Kidney (tissue), 14 donors: ENCODE measurements around the gene C1orf21. TPM values are rescaled to one million over a fixed set of nuclear protein-coding genes. Genes with fewer than 3 reads are reported as not detected.

Source experiments
- DNase-seq, 5 donors: peaks; one replicate each; pipeline ENCODE4 v3.0.0-alpha.2; 2013 to 2020
- FAIRE-seq: peaks from 2 replicates; lab custom pipeline; 2012; peaks lifted over from hg19 to GRCh38; lab: Jason Lieb, UNC
- H3K27ac ChIP-seq, 2 donors: one replicate each; pipeline ENCODE4 v1.7.0; 2013; ENCODE audit warnings: low read depth in 2 of 2, low read length in 2 of 2, inconsistent platforms in 1 of 2
- H3K27me3 ChIP-seq: one replicate; pipeline ENCODE4 v1.7.1; 2013; ENCODE audit warnings: low read length, inconsistent platforms; ENCODE audit not compliant: control insufficient read depth, insufficient read depth
- H3K36me3 ChIP-seq, 3 donors: one replicate each; pipeline versions ENCODE4 v1.7.0 to v1.7.1; 2013; ENCODE audit warnings: low read length in 3 of 3, control low read depth in 1 of 3, inconsistent platforms in 1 of 3; ENCODE audit not compliant: insufficient read depth in 3 of 3, control insufficient read depth in 2 of 3
- H3K4me1 ChIP-seq, 3 donors: one replicate each; pipeline versions ENCODE4 v1.7.0 to v1.7.1; 2013; ENCODE audit warnings: low read length in 3 of 3, inconsistent platforms in 1 of 3, low read depth in 1 of 3; ENCODE audit not compliant: control insufficient read depth in 2 of 3, insufficient read depth in 2 of 3
- H3K4me3 ChIP-seq, 3 donors: one replicate each; pipeline versions ENCODE4 v1.7.0 to v1.8.1; 2013; ENCODE audit warnings: low read length in 3 of 3, control low read depth in 1 of 3, inconsistent platforms in 1 of 3
- H3K9ac ChIP-seq, 3 donors: one replicate each; pipeline versions ENCODE4 v1.7.0 to v1.7.1; 2013; ENCODE audit warnings: low read length in 3 of 3, control low read depth in 1 of 3, inconsistent platforms in 1 of 3
- H3K9me3 ChIP-seq, 3 donors: one replicate each; pipeline versions ENCODE4 v1.7.0 to v1.7.1; 2013; ENCODE audit warnings: low read length in 3 of 3, control low read depth in 1 of 3, inconsistent platforms in 1 of 3; ENCODE audit not compliant: control insufficient read depth in 2 of 3, insufficient read depth in 1 of 3
- CTCF ChIP-seq: IDR thresholded peaks from 3 replicates; pipeline ENCODE4 v1.5.1; 2012; ENCODE audit warnings: mild to moderate bottlenecking, moderate library complexity, borderline replicate concordance; ENCODE audit not compliant: insufficient read depth; ENCODE audit errors: extremely low read depth
- intact Hi-C: fragments of 100-400 bp; cut with DNase I; formaldehyde crosslinking; loops from one replicate; pipeline ENCODE4 v1.11.1; 2022
- polyA plus RNA-seq: library from polyadenylated mRNA; stranded (reverse); fragments of 350-450 nt; fragmentation: Illumina TruSeq; extraction: RNeasy Lipid Tissue Mini Kit (QIAGEN cat#74804); gene quantifications from one replicate; pipeline ENCODE4 v1.2.3, GENCODE V29; 2014; ENCODE audit warnings: low read depth, low replicate concordance; ENCODE audit not compliant: insufficient read depth
- total RNA-seq: library from RNA; stranded (reverse); fragmentation: NEBNext Ultra II Directional; extraction: Animal tissue kit (Norgen Biotek cat#: 25700); gene quantifications from one replicate; pipeline ENCODE4 v1.2.1, GENCODE V29; 2021
- donor health status: control.
- donor health status: control.
- donor health status: control.
- donor health status: control.
- donor health status: control.
- donor health status: DM: yes; HTN: yes; CAD: no.
- donor health status: Normal renal cell carcinoma (clear cell type).

C1orf21 gene
- total and polyA plus RNA-seq, 2 donors from 2014 or later, result 18.3 to 18.6 TPM

- Histone ChIP-seq H3K9me3 (no peaks in the 10 kb centered on the region), H3K27ac (no peak overlapping the region), H3K4me3 (no peak overlapping the region), H3K36me3 (no peaks in the 10 kb centered on the region), H3K27me3 (no peaks in the 10 kb centered on the region), H3K4me1 (peaks cover 0 to 3% (median 0%) of the 10 kb centered on the region in 3 donors), H3K9ac (no peak overlapping the region)
- intact Hi-C loops, result no loop called here
- no peak for TF ChIP-seq CTCF
- no peak for FAIRE-seq
- DNase-seq, result no peak
These were observed 132.0 kb downstream of the C1orf21 start for GRCh38 chr1:184518736-184519357.

- H3K27ac ChIP-seq, result no peak overlapping the region
- intact Hi-C loops, result no loop called here
- FAIRE-seq (no peak), DNase-seq (no peak)
- H3K4me3 ChIP-seq, result no peak overlapping the region
- H3K9ac ChIP-seq, result no peak overlapping the region
- no peak for TF ChIP-seq CTCF
- no peaks in the 10 kb centered on the region for H3K27me3 ChIP-seq
- no peaks in the 10 kb centered on the region for H3K36me3 ChIP-seq
- H3K9me3 ChIP-seq, result no peaks in the 10 kb centered on the region
- peaks cover 0 to 3% (median 0%) of the 10 kb centered on the region in 3 donors for H3K4me1 ChIP-seq
These were observed 133.5 kb downstream of the C1orf21 start for GRCh38 chr1:184520336-184520735.

- DNase-seq, result no peak
- H3K9me3 ChIP-seq, result no peaks in the 10 kb centered on the region
- TF ChIP-seq CTCF, result no peak
- no peak overlapping the region for H3K9ac ChIP-seq
- no peaks in the 10 kb centered on the region for H3K4me1 ChIP-seq
- H3K36me3 ChIP-seq, result no peaks in the 10 kb centered on the region
- no peak overlapping the region for H3K4me3 ChIP-seq
- H3K27ac ChIP-seq, result no peak overlapping the region
- intact Hi-C loops, result no loop called here
- no peak for FAIRE-seq
- no peaks in the 10 kb centered on the region for H3K27me3 ChIP-seq
These were observed 137.4 kb downstream of the C1orf21 start for GRCh38 chr1:184524248-184524647.

GRCh38 chr1:184527402-184527801 lies 140.6 kb downstream of the C1orf21 start:
- H3K4me3 ChIP-seq, result no peak overlapping the region
- DNase-seq (no peak), FAIRE-seq (no peak)
- no peaks in the 10 kb centered on the region for H3K9me3 ChIP-seq
- no peaks in the 10 kb centered on the region for H3K36me3 ChIP-seq
- no peak overlapping the region for H3K9ac ChIP-seq
- no peak for TF ChIP-seq CTCF
- no peaks in the 10 kb centered on the region for H3K27me3 ChIP-seq
- intact Hi-C loops, result no loop called here
- no peak overlapping the region for H3K27ac ChIP-seq
- no peaks in the 10 kb centered on the region for H3K4me1 ChIP-seq
